Activated CD8-positive, alpha-beta memory T cell treated with anti-CD3 and anti-CD28 coated beads, Interleukin-2, amount 50 U/mL, for 48 hours (primary cell): ENCODE data around the gene ADAMTS7.
"Not testable (repeated sequence)": the region's sequence is repeated elsewhere in the genome, so short reads cannot be mapped to it uniquely, and the experiment has no call there.

Experiments
- DNase-seq: peaks from one replicate; pipeline ENCODE4 v3.0.0-alpha.2; 2020

ADAMTS7 gene

DNA sequence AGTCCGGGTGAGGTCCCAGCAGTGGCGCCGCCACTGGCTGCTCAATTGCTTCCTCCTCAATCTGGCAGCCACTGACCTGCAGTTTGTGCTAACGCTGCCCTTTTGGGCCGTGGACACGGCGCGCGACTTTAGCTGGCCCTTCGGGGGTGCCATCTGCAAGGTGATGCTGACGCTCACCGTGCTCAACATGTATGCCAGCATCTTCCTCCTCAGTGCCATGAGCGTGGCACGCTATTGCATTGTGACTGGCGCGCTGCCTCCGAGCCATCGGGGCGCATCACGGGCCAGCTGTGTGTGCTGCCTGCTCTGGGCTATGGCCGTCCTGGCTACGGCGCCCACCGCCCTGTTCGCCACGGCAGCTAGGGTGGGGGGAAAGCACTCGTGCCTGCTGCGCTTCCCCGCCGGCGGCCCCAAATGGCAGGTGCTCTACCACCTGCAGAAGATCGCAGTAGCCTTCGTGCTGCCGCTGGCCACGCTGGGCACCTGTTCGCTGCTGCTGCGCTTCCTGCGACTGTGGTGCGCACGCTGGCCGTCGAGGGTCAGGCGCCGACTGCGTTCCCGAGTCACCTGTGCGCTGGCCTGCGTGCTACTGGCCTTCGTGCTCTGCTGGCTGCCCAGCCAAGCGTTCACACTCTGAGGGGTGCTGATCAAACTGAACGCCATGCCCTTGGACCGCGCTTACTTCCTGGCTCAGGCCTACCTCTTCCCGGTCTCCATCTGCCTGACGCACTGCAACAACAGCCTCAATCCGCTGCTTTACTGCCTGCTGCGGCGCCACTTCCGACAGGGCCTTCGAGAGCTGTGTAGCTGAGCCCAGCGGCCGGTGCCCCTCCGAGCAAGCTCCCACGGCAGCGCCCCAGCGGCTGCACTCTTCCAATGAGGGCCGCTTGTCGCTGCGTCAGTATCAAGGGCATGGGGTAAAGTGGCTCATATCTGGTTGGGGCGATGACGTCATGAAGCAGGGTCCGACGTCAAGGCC is 20.3 kb upstream of the ADAMTS7 start:
- DNase-seq = no peak

DNA sequence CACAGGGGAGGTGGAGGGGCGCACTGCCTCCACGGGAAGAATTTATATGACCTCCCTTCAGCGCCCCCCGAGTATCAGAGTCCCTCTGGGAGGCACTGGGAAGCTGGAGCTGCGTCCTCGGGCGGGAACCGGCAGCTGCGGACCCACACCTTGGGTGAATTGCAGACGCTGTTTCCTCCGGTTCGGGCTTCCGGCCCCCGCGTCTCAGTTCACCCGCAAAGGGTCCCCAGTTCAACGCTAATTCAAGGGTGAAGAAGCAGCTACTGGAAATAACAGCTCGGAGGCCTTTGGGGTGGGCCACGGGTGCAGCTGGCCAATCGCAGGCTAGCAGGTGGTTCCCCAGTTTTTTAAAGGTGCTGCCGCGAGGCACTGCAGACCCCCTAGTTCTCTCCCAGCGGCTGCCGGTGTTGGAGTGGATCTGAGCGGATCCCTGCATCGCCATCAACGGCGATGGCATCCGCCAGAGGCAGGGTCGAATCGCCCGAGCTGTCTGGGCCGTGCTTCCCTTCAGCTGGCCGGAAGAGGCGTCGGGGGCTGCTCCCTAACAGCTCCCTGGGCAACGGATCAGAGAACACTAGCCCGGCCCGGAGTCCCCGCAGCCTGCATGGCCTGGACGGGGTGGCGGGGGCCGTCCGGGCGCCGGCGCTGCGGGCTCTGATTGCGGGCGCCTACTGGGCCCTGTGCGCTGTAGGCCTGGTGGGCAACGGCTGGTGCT is 19.4 kb upstream of the ADAMTS7 start:
- no peak for DNase-seq

DNA sequence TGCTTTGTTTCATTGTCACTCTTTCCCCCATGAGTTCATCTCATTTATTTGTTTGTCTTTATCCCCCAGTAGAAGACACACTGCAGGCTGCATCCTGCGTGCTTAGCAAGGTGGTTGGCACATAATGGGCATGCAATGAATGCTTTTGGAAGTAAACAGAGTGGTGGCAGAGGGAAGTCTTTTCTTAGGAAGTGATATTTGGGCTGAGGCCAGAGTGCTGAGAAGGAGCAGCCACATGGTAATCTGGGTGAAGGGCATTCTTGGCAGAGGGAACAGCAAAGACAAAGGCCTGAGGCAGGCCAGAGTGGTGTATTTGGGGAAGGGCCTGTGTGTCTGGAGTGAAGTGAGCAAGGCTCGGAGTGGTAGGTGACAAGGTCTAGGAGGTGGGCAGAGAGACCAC is 17.7 kb upstream of the ADAMTS7 start:
- DNase-seq = no peak

DNA sequence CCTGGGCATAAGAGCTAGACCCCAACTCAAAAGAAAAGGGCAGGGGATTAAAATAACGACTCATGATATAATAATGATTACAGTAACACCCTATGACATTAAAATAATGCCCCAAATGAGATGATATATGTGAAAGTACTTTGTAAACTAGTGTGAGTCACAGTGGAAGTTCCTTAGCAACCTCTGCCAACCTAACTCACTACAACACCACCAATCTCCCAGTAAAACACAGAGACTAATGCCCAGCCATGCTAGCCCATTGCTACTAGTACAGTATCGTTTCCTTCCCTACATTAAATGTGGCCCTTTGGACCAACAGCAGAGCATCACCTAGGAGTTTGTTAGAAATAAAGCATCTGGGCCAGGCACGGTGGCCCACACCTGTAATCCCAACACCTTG is 11.2 kb upstream of the ADAMTS7 start:
- DNase-seq = no peak

DNA sequence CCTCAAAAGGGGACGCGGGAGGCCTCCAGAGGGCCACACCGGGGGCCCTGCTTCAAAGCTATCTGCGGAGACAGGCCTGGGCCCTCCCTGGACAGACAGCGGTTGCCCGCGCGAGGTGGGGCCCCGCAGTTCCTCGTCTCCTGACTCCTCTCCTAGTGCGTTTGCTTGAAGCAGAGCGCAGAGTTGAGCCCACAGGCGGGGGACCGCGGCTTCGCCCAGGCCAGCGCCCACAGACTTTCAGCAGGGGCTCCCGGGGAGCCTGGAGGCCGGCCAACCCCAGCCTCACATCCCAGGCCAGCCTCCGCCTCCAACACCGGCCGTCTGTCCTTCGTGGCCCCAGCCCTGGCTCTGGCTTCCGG is 540 bp upstream of the ADAMTS7 start:
- peak; percentile 61 for DNase-seq

DNA sequence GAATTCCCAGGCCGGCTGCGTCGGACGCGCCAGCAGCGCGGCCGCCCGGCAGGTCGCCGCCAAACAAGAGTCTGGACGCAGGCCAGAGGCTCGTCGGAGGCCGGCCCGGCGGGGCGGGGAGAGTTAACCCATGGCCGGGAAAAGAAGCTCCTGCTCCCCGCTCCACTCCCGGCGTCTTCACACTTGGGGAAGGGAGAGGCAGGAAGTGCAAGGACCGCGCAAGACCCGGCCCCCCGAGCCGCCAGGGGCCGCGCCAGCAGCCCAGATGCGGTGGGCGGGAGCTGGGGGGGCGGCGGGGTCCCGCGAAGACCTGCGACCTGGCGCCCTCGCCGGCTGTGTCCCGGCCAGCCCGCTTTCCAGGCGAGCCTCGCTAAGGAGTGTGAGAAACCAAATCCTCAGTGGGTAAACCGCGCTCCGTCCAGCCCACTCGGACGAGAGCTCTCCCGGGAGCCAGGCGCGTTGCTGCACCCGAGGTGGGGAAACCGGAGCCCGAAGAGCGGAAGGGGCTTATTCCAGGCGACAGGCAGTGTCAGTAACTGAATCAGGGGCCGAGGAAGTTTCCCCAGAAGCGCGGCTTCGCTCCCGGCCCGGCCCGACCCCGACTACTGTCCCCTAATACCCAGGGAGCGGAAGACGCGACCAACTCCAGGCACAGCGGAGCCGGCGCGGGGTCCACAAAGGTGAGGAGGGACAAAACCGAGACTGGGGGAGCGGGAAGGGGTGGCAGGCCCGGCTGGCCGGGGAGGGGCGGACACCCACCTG is 721 bp downstream of the ADAMTS7 start:
- DNase-seq = peak; percentile 59

DNA sequence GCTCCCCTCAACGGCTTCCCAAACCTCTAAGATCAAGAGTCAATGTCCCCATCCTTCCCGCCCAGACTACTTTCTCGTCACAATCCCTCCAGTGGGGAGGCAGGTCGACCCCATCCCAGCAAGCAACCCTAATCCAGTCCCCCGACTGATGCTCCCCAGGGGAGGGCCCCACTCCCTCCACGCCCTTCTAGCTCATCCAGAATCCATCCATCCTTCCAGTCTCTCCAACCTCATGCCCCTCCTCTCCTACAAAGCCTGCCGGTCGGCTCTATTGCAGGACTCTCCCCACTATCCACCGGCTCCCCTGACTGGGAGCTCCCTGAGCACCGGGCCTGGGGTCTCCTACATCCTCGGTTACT is 1.3 kb downstream of the ADAMTS7 start:
- no peak for DNase-seq

DNA sequence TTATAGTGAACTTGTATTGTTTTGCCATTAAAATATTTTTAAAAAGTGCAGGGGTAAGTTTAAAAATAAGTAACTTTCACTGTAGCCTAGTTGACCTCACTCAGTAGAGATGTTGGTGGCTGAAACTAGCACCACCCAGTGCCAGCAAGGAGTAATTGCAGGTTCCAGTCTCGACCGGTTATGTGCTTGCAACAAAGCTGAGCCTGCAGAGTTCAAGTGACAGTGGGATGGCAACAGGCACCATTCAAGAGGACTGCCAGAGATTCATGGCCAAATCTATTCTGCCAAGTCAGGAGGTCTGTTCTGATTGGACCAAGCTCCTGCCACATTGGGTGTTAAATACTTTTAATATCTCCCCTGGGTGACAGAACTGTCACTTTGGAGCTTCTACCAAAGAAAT is 2.7 kb downstream of the ADAMTS7 start:
- DNase-seq = no peak

DNA sequence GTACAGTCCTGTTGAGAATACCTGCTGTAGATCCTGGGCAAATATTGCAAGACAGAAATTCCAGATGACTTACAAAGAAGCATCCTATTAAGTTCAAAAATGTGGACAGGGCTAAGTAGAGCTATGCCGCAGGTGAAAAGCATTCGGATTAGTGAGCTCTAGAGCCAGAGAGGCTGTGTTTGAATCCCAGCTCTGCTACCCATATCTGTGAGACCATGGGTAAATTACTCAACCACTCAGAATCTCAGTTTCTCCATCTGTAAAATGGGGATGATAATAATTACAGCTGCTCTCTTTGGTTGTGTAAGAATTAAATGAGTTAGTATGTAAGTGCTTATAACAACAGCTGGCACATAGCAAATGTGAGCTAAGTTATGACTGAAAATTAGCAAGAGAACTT is 3.9 kb downstream of the ADAMTS7 start:
- no peak for DNase-seq

DNA sequence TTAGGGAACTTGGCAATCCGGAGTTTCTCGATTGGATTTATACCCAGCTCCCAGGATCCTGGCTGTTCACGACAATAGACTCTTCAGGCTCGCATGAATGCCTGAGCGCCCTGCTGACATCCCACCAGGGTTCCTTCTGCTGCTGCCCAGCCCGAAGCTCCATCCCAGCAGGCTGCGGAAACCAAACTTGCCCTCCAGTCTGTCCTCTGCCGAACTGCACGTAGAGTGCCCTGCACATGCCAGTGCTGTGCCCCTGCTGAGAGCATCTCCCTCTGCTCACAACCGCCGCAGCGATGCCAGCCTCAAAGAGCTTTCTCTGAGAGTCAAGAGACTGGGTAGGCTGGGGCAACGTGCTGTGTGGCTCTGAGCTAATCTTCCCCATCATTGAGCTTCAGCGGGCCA is 6.9 kb downstream of the ADAMTS7 start:
- DNase-seq = no peak

DNA sequence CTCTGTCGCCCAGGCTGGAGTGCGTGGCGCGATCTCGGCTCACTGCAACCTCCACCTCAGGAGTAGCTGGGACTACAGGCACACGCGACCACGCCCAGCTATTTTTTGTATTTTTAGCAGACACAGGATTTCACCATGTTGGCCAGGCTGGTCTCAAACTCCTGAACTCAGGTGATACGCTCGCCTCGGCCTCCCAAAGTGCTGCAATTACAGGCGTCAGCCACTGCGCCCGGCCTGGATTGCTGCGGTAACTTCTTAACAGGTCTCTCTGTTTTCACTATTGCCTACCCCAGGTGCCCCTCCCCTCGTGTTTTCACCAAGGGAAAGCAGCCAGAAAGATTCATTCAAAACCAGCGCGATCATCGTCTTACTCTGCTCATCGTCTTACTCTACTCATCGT is 10.5 kb downstream of the ADAMTS7 start:
- no peak for DNase-seq

DNA sequence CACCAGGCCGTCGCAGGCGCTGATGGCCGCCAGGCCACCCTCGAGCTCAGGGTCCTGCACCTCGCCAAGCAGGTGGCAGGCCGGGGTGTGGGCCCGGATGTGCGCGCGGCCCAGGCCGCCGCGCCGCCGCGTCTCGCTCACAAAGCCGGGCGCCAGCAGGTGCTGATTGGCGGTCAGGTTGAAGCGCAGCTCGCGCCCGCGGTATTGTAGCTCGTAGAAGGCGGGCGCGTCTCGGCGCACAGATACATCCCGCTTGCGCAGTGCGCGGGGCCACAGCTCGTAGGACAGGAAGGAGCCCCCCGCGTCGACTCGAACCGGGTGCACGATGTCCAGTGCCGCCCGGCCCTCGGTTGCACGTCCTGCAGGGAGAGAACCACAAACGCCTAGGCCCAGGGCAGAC is 11.1 kb downstream of the ADAMTS7 start:
- DNase-seq = no peak

DNA sequence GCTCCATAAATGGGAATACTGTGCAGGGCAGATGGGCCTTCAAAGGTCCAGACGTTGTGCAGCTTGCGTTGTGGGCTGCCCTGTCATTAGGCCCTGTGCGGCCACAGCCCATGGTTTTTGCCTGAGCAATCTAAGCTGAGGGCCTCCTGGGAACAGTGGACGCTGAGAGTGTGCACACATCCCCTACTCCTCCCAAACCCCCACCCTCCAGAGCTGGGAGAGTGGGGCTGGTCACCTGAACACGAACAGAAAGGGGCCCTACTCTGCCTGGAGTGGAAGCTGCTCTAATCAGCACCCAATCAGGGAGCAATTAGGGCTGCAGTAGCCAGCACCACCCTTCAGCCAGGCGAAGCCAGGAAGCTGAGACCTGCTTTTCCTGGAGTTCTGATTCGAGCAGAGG is 12.2 kb downstream of the ADAMTS7 start:
- DNase-seq = not testable (repeated sequence)

DNA sequence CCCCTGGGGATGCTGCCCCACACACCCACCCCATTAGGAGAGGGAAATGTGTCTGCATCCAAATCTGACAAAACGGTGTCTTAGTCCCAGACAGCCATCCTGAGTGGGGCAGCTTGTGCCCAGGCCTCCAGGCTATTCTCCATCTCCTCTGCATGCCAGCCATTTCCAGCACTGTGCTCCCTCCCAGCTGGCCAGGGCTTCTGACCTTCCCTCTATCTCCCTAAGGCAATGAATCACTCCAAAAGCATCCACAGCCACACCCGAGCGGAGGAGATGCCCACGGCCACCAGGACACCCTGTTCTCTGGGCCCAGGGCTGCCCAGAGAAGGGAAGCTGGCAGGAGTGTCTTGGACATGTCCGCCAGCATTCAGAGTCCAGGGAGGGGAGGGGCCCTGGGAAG is 12.9 kb downstream of the ADAMTS7 start:
- DNase-seq = not testable (repeated sequence)

DNA sequence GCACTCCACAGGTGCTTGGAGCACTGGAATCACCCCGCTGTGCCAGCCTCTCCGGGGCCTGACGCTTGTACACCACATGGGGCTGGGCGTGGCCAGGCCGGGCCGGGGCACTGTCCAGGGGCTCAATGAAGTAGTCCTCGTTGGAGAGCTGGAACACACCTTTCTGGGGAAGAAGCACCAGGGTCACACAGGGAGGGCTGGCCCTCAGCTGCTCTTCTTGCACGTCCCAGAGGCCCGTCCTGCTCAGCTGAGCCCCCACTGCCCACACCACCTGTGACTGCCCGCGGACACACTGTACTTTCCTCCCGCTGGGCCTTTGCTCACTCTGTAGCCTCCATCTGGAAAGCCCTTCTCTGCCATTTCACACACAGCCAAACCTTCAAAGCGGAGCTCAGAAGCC is 13.3 kb downstream of the ADAMTS7 start:
- DNase-seq = no peak

DNA sequence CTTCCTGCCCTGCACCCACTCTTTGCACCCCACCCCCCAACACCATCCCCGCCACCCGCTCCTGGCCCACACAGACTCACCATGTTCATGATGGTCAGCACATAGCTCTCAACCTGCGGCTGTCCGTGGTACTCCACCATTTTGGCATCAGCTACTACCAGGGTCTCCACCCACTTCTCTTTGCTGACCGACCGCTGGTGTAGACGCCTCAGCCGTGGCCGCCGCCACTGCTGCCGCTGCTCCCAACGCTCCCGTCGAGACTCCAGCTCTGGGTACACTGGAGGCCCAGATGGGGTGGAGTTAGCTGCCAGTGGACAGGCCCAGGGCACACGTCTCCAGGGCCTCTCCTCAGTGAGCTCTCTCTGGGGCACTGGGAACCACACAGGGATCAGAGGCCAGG is 14.8 kb downstream of the ADAMTS7 start:
- DNase-seq = no peak

DNA sequence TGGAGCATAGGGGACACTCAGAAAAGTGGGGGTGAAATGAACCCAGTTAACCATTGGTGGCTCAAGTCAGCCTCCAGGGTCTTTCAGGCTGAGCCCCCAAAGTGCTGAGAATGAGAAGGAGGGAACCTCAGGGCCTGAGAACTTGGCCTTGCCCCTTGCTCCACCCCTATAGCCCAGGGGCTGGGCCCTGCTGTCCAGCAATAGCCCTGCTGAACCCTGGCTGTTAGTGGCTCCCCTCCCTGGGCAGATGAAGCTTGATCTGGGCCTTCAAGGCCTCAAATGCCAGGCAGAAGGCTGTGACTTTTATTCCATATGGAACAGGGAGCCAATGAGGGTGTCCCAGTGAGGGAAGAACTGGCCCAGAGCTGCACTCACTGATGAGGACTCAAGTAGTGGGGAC is 16.2 kb downstream of the ADAMTS7 start:
- no peak for DNase-seq

DNA sequence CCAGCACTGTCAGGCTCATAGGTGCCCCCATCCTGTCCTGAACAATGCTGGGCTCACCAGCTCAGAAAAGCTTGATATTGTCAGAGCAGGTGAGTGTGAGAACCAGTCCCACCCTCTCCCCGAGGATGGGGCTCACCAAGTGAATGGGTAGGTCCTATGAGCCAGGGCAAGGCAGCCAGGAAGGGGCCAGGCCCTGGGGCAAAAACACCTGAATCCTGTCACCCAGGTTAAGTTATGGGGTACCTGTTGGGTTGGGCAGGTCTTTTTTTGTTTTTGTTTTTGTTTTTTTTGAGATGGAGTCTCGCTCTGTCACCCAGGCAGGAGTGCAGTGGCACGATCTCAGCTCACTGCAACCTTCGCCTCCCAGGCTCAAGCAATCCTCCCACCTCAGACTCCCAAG is 16.8 kb downstream of the ADAMTS7 start:
- DNase-seq = not testable (repeated sequence)

DNA sequence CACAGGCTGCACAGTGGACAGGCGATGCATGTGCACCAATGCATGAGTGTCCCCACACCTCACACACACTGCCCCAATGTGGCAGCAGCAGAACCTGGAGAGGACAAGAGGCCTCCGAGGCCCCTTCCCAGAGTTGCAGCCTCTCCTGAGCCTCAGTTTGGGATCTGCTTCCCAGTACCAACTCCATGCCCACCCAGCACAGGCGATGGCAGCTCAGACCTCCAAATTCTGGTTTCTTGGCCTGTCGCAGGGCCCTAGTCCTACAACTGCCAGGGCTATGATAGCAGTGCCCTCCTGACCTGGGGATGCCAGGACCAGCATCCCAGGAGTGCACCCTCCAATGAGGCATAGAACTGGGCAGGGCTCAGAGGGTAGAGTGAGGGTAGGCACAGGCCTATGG is 19.9 kb downstream of the ADAMTS7 start:
- no peak for DNase-seq

DNA sequence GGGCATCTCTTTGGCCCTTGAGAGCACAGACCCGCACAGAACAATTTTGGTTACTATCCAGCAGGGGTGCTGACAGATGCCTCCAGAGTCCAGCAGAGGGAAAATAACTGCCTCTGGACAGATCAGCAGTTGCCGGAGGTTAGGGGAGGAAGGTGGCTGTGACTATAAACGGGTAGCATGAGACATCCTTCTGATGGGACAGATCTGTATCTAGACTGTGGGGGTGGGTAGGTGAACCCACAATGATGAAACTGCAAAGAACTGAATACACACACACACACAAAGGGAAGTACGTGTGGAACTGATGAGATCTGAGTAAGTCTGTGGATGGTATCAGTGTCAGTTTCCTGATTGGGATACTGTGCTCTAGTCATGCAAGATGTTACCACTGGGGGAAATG is 21.2 kb downstream of the ADAMTS7 start:
- DNase-seq = no peak

DNA sequence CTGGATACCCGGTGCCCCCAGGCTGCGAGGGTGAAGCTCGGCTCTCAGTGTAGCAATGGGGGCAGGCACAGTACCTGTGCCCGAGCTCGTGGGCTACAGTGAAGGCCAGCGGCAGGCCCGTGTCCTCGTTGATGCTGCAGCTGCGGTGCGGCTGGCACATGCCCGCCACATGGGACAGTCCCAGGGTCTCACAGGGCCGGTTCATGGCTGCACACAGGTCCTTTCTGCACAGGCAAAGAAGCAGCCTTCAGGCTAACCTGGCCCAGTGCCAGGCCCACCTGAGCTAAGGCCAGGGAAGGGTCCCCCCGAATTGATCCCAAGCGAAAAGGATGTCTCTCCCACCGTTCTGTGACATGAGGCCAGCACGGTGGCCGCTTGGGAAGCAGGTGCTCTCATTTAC is 21.6 kb downstream of the ADAMTS7 start:
- no peak for DNase-seq

DNA sequence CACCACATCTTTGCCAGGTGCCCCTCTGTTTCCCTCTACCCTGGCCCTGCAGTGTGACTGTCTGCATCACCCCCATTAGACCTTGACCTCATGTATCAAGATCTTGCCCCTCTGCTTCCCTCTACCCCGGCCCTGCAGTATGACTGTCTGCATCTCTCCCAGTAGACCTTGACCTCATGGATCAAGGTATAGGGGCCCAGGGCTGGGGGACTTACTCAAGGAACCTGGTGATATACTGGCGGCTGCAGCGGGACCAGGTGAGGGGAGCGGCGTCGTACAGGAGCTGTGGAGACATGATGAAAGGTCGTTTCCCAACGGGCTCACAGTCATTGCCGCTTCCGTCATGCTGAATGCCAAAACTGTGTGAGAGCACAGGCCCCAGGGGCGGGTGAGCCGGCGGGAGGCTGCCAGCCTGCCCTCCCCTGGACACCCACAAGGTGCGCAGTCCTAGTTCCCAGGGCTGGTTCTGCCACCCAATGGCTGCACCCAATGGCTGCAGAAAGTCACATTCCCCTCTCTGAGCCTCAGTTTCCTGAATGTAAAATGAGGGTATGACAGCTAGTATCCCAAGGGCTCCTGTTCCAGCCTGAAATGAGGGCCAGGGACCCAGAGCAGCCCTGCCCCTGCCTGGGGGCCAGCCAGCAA is 23.1 kb downstream of the ADAMTS7 start:
- DNase-seq = no peak

DNA sequence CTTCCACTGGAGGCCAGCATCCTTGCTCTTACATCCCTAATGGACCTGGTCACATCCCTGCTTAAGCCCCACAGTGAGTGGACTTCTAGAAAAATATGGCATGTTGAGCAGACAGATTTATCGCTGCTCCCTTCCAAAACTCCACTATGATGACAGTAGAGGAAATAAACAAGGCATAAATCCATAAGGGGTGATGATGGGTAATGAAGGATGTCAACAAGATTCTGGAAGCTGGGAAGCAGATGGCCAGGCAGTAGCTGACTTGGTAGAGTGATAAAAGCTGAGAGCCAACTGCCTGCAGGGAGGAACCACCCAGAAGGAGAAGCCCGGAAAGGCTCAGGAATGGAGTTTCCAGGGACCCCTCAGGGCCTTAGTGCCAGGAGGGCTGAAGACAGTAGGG is 28.9 kb downstream of the ADAMTS7 start:
- DNase-seq = not testable (repeated sequence)
